Activated gamma-delta T cell (primary cell): ENCODE results near the gene KLHDC1.

ENCODE experiments used
- DNase-seq: peaks from one replicate; lab custom pipeline; 2025; lab: John Stamatoyannopoulos, UW

The KLHDC1 gene

DNA sequence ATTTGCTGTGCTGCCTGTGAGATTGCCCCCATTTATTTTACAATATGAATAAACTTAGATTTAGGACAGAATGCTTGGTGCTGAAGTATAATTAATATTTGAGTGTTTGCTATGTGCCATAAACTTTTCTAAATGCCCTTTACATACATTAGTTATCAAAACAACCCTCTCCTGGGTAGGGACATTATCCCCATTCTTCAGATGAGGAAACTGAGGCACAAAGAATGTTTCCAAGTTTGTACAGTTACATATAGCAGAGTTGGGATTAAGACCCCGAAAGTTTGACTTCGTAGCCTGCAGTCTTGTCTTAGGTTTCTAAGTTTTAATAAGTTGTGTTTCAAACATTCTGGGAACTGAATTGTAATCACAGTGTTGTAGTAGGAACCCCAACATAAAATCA, 93.4 kb downstream of the KLHDC1 start:
- no peak for DNase-seq

- no peak for DNase-seq
Observed at GRCh38 chr14:49792618-49793017, 99.7 kb downstream of the KLHDC1 start.

DNA sequence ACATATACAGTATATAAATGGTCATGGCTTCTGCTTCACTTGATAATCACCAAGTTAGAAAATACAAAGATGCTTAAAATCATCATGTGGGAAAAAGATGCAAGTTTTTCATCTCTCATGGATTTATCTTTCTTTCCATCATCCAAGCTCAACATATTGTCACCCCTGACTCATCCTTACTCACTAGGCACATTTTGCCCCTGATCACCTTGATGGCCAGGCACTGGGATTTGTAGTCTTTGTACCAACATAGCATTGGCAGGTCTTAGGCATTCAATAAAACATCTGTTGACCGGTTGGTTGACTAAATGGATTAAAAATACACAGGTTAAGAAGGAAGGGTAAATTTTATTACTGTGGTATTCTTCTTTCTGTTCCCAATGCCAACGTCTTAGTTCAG, 103.1 kb downstream of the KLHDC1 start:
- DNase-seq: no peak
